GM10847 (cell line): Measurements from ENCODE around the gene SLC48A1.

ENCODE experiments used
- POLR2A ChIP-seq: IDR thresholded peaks from 2 replicates; pipeline ENCODE4 v1.6.1; 2011; ENCODE audit not compliant: insufficient read length; ENCODE audit errors: extremely low read depth

Gene SLC48A1

DNA sequence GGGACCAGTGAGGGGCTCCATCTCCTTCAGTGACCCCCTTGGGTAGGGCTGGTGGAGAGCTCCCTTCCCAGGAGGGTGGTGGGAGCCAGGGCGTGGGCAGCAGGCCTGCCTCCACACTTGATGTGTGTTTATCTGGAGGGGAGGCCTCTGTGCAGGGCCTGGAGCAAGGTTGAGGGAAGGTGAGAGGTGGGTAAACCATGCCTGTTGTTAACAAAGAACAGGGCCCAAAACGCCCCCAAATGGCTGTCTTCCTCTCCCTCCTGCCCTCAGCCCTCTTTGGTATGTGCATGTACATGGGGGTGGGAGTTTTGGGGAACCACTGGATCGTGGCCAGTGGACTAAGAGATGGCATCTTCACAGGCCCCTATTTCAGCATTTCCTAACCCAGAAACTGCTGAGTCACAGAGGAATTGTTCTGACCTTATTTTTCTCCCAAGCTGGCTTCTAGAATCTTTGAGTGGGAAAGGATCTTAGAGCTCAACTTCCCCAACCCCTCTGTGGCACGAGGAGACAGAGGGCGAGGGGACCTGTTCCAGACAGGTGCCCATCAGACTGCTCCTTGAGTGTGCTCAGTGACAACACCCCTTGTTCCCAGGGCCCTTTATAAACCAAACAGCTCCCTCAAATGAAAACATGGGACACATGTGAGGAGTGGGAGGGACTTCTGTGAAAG is 3.6 kb downstream of the SLC48A1 start:
- TF ChIP-seq POLR2A: no peak

DNA sequence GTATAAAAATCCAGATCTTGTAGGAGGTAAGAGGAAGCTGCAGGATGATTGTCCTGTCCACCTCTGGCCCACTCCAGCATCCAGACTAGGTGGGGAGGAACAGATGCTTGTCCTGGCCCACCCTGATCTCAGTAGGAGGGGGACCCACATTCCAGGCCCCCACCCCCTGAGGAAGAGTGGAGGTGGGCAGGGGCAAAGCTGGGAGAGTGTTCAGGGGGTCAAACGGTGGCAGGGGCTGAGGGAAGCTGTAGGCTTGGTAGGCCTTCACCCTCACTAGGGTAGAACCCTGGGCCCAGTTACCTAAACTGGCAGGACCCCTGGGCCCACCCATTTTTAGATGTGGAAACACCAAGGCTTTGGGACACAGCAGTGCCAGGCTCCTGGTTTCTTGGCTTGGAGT is 4.1 kb downstream of the SLC48A1 start:
- no peak for TF ChIP-seq POLR2A

DNA sequence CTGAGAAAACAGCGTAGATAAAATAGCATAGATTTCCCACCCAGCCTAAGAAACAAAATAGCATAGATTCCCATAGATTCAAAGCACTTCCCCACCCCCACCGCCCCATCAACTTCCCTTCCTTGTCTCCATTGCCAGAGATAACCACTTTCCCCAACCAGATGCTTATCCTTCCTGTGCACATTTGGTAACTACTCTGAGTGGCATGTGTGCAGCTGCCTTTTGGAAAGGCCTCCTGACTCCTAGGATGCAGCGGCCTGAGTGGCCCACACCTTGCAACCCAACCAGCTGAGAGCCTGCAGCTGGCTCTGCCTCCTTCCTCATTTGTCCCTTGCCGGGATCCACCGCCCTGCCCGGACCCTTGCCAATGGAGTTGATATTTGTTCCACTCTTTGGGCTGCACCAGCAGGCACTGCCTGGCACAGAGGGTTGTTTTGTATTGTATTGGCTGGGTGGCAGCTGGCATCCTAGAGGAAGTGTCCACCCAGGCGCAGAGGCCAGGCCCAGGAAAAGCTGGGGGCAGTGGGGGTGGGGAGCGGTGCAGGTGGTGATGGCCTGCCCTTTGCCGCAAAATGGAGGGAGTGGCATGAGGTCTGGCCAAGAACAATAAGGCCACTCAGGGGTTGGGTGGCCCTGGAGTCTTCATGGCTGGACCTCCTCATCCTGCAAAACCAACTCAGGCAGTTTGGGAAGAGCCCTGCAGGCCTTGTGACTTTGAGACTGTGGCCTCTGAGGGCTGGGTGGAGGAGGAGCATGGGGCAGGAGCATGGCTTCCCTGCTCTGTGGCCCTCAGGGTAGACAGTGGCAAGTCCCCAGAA is 4.9 kb downstream of the SLC48A1 start:
- no peak for TF ChIP-seq POLR2A

DNA sequence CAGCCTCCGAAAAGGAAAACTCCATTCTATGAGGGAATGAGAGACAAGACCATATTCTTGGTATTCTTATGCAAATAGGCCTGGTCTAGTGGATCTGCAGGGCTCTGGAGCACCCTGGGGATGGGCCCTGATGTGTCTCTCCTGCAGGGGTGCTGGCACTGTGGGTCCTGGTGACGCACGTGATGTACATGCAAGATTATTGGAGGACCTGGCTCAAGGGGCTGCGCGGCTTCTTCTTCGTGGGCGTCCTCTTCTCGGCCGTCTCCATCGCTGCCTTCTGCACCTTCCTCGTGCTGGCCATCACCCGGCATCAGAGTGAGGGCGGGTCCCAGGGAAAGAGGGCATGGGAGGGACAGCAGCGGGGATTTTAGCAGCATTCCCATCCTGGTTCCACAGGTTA is 5.8 kb downstream of the SLC48A1 start:
- no peak for TF ChIP-seq POLR2A

DNA sequence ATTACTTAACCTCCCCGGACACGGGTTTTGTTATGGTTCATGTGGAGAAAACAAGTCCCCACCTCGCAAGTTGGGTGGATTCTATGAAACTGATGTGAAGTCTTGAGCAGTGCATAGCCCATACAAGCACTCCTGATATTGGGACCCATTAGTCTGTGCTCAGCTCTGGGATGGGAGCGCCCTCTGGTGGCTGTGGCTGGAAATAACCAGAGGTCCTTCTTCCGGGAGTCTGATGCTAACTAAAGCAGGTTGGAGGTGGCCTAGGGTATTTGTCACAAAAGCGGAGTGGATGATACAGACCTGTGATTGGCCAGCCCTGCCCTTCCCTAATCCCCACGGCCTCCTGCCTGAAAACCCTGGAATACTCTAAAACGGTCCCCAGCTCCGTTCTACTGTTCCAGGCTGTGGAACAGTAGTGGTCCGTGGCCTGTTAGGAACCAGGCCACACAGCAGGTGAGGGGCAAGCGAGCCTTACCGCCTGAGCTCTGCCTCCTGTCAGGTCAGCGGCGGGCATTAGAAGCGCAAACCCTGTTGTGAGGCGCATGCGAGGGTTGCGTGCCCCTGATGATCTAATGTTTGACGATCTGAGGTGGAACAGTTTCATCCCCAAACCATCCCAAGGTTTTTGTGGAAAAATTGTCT is 6.4 kb downstream of the SLC48A1 start:
- TF ChIP-seq POLR2A: no peak

DNA sequence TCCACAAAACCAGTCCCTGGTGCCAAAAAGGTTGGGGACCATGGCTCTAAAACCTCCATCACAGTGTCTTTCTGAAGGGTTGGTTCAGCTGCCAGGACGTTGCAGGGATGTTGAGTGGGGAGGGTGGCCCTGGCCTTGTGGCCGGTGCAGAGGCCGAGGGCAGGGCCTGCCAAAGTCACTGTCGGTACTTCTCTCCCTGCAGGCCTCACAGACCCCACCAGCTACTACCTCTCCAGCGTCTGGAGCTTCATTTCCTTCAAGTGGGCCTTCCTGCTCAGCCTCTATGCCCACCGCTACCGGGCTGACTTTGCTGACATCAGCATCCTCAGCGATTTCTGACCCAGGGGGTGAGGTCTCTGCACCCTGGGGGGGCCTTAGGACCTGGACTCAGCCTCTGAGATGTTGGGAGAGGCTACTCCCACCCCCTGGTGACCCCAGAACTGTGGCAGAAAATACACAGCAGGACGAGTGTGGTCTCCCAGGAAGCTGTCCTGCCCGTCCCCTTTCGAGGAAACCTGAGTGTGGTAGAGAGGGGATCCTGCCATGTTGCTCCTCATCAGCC is 7.0 kb downstream of the SLC48A1 start:
- TF ChIP-seq POLR2A: no peak

DNA sequence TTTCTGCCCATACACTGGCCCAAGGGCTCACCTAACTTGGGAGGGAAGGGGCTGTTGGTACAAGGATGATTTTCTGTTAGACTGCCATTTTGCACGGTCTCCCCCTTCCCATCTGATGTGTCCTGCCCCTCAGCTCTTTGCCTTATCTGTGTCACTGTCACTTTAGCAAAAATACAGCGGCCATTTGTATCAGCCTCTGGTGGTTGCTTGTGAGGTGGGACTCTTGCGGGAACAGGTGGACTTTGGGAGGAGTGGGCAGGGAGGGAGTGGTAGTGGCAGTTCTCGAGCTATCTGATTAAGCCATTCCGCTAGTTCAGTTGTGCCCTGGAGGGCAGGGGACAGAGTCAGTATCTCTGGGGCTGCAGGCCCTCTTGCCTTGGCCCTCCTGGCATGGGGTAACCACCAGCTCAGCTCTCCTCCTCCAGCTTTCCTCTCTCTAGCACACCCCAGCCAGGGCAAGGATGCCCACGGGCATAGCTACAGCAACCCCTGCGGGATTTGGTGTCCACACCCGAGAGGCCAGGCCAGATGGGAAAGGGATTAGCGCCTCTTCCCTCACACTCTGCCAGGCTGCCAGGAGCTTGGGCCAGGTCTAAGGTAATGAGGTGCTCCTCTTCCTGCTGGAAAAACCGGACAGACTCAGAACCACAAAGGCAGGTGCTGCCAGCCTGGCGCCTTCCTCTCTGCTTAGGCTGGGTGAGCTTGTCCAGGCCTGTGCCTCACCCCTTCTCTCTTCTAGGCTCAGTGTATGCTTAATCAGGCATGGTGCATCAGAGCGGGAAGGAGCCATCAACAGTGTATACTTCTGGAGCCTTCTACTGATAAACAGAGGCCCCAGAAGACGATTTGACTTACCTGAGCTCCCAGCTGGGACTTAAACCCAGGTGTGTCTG is 8.7 kb downstream of the SLC48A1 start:
- TF ChIP-seq POLR2A: no peak

DNA sequence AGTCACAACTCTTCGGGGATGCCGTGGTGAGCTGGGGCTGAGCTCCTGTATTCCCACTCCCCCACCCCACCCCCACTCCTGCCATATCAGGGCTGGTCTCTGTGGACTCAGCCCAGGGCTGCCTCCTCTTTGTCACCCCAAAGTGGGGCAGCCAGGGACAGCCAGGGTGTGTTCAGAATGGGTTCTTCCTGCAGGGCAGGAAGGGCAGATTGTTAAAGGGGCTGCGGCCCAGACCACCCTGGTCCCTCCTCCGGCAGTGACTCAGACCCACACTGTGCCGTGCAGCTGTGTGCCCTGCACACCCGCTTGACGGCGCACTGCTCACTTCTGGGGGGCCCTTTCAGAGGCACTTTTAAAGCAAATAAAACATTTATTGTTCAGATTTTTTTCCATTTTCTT is 9.3 kb downstream of the SLC48A1 start:
- TF ChIP-seq POLR2A: no peak

DNA sequence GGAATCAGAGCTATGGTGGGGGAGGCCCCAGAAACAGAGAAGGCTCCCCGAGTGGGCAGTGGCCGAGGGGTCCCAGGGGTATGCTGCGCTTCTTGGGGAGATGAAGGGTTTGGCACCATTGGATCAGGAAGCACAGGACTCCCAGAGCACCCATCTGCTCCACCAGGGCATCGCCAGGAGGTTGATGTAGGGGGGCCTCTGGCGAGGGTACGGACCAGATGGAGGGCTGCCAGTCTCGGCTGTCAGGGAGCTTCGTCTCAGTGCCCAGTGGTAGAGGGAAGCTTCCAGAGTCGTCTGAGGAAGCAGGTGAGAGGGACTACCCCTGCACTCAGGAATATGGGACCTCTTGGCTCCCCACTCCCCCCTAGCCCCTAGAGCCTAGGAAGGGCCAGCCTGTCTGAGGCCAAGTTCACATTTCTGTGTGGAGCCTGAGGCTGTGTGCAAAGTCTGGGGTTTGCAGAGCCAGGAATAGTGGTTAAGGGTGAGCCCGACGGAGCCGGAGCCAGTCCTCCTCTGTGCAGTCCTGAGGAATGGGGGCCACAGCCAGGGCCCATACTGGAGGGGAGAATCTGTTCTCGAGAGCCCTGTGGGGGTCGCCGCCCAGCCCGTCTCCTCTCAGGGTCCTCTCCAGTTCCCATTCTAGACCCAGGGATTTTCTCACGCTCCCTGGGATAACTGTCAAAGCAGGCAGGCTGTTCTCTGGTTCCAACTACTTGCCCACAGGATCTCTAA is 10.2 kb downstream of the SLC48A1 start:
- TF ChIP-seq POLR2A: no peak

DNA sequence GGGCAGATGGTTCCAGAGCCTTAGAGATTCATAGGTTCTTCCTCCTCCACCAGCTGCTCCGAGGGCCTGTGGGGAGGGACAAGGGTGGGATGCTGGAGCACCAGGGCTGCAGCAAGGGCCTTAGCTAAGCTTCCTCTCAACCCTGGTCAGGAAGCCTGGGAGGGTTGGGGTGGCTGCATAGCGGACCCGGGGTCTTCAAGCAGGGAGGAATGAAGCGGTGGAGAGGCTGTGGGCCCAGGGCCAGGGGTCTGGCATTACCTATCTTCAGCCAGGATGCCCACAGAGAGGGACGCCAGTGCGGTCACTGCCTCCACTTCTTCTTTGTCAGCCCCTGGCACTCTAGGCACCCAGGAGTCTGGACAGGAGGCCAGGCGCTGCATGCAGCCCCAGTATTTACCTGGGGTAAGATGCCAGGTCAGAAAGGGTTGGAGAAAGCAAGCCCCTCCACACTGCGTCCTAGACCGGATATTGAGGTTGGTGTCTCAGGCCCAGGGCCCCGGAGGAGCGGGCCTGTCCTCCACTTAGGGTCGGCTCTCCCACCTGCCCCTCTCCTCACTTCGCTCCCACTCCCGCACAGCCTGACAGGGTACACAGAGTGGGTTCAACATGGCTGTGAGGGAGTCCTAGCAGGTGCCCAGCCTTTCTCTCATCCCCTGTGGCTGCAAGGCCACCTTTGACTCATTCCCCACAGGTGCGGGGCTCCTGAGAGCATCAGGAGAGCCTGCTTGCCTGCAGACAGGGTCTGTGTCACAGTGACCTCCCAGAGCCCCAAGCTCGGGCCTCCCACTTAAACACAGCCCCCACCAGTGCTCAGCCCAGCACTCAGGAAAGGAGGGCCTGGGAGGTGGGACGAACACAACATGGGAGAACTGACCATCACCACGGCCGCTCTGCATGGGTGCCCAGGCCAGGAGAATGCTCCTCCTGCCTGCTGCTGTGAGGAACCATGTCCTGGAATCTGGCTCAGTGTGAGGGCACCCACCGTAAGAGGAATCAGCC is 11.1 kb downstream of the SLC48A1 start:
- no peak for TF ChIP-seq POLR2A

DNA sequence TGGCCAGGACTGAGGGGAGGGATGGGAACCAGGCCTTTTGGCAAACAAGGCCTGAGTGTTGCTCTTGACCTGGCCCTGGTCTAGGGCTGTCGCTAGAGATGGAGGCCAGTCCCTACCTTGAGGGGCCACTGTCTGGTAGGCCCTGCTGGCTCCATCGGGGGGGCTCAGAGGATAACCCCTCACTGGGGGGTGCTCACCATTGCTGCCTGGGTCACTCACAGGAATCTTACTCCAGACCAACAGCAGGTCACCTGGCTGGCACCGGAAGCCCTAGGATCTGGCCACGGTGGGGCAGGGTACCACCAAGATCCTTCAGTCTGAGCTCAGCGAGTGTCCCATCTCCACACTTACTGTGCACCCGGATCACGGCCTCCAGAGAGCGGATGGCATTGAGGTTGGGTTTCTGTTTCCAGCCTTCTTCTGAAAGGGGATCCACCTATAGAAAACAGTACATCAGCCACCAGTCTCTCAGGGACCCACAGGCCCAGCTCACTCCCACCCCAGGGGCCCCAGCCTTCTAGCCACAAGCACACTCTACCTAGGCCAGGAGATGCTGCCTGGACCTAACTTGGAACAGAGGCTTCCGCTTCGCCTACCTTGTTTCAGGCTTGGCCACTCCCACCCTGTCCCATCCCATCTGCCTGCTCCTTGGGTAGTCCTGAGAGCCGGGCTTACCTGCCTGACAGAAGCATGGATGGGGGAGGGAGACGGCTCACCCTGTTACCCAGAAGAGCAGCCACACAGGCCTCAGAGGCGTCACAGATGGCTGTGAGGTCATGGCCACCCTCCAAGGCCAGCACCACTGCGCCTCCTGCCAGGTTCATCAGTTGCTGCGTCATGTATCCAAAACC is 12.2 kb downstream of the SLC48A1 start:
- TF ChIP-seq POLR2A: no peak
